NCI-H82 (cell line): Measurements from ENCODE around the gene GSTA4.

Experiments
- DNase-seq: peaks from one replicate; lab custom pipeline; 2025; lab: John Stamatoyannopoulos, UW

GSTA4 gene

GRCh38 chr6:52995089-52995912 lies at the start of gene GSTA4:
GSTA4 (minus strand) TSS chr6:52995284; CDS start chr6:52994243, 1,041 bp downstream.
- DNase-seq, result peak; percentile 99

- no peak for DNase-seq
Observed at GRCh38 chr6:53044572-53044971, 49.5 kb upstream of the GSTA4 start.

DNA sequence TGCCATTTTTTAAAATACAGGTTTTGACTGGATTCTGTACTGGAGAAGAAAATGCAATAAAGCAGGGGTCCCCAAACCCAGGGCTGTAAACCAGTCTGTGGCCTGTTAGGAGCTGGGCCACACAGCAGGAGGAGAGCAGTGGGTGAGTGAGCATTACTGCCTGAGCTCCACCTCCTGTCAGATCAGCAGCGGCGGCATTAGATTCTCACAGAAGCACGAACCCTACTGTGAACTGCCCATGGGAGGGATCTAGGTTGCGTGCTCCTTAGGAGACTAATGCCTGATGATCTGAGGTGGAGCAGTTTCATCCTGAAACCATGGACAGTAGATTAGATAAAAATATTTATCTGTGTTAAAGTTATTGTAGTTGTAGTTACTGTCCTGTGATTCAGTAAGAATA lies 49.0 kb upstream of the GSTA4 start:
- DNase-seq, result peak; percentile 74

DNA sequence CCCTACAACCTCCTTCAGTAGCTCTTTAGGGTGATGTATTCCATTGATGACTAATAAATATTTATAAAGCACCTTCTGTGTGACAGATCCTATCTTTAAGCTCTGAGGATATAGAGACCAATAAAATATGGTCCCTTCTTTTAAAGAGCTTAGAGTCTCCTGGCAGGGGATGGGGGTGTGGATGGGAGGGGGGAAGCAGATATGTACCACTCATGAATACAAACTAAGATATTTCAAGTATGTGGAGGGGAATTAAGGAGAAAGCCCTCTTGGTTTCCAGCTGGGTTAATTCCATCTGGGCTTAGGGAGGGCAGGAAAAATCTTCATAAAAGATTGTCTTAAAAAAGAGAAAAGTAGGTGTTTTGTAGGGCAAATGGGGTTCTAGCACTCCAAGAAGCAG lies 48.5 kb upstream of the GSTA4 start:
- peak; percentile 48 for DNase-seq

DNA sequence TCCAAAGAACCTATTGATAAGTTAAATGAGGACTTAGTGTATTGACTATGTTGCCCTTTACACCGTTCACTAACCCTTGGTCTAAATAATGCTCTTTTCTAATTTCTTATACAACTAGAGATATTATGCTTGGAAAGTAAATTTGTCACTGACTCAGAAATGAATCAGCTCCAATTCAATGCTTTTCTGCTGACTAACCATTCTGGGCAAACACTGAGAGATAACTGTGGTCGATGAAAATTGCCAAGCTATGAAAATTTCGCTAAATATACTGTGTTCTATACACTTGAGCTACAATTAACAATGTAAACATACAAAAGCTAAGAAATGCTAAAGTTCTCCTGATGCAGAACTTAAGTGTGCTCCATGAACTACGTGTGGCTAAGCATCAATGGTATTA lies 47.0 kb upstream of the GSTA4 start:
- no peak for DNase-seq

- DNase-seq, result no peak
Observed at GRCh38 chr6:53041356-53041755, 46.3 kb upstream of the GSTA4 start.

DNA sequence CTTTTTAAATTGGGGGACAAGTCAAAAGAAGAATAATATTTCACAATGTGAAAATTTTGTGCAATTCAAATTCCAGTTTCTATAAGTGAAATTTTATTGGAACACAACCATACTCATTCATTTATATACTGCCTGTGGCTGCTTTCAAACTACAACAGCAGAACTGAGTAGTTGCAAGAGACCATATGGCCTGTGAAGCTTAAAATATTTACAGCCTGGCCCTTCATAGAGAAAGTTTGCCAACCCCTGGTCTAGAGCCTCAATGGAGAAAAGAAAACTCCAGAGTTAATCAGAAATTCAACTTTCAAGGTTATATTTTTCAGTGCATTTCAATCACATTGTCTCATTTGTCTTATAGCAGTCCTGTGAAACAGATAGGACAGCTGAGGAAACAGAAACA lies 43.5 kb upstream of the GSTA4 start:
- peak; percentile 23 for DNase-seq

GRCh38 chr6:53038141-53038540 lies 43.1 kb upstream of the GSTA4 start:
- no peak for DNase-seq

GRCh38 chr6:53035549-53036213 lies 40.6 kb upstream of the GSTA4 start:
- no peak for DNase-seq

DNA sequence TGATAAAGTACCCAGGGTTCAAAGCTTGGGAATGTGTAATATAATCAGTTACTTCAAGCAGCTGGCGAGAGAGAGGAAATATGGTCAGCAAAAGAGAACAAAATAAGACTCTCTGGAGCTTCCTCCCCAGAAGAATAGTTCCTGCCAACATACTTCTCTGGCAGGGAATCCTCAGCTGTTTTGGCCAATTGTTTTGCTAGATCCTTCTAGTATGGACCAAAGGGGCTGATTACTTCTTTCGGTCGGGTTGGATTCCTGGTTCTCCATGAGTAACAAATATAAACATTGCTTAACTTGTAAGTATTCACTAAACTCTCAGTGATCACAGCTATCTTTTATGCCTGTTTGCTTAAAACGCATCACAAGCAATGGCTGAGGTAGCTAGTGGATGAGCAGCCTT lies 38.7 kb upstream of the GSTA4 start:
- no peak for DNase-seq

GRCh38 chr6:53032849-53033248 lies 37.8 kb upstream of the GSTA4 start:
- DNase-seq, result no peak

DNA sequence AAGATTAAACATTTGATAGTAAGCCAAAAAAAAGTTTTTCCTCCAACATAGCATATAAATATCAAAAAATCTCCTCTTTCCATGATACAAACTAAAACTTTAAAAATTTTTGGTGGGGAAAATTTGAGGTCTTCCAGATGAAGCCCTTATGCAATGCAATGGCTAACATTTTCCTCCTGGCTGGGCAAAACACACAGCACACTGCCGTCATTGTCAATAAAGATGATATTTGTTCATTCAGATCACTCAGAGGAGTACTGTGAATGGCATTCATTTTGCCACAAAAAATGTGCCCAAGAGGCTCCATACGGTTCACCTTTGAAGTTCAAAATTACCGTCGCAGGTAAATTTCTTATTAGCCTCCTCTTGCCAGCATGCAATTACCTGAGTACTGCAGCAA lies 36.2 kb upstream of the GSTA4 start:
- DNase-seq, result no peak

DNA sequence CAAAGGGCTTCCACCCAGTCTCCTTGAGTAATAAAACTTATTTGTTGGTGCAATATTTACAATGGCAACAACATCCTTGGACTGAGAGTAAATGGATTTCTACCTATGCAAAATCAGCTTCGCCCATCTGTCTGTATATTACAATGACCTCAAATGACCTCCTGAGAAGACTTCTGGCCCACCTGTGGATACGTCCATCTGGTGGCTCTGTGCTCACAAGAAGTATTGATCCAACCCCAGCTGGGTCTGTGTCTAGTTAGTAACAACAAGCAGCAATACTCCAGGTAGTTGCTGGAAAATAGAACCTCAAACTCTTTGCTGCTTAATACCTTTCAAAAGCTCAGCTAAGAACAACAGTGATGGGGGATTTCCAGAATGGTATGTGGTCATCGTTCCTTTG lies 34.7 kb upstream of the GSTA4 start:
- DNase-seq, result peak; percentile 92

DNA sequence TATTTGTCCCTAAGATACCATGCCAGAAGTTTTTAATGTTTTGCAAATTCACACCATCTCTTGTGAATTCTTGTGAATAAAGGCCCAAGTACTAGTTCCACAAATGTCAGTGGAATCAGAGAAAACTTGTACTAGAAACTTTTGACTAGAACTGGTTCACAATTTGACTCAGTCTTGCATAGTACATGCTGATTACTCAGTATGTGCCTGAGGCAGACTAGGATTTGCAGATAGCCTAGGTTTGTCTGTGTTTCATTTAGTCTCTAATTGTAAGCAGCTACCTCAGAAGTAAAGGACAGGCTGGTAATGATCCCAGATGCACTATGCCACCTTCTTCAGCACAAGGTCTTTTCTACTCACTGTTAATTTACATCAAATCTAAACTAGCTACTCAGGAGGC lies 34.2 kb upstream of the GSTA4 start:
- DNase-seq, result no peak

GRCh38 chr6:53028467-53028866 lies 33.4 kb upstream of the GSTA4 start:
- no peak for DNase-seq

DNA sequence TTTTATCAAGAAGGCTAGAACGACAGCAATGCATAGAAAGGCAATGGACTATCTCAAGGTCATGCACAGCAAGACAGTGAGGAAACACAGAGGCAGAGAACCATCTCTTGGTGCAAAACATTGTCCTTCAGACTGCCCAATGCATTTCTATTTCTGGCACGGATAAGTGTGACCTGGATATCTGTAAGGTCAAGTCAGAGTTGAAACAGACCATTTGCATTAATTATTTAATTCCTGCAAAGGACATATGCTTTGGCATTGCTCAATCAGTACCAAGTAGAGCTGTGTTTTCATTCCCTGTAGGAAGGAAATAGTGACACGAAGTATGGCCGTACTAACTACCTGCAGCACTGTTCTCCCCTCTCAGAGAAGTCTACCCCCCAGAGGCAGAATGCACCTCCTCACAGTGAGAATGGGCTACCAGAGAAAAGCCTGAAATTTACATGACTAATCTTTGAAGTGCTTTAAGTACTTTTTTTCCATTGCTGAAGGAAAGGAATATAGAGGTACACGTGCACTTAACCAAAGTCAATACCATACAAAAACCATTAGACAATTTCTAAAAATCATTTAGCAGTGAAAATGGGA lies 32.1 kb upstream of the GSTA4 start:
- no peak for DNase-seq

GRCh38 chr6:53026526-53026925 lies 31.4 kb upstream of the GSTA4 start:
- no peak for DNase-seq

- no peak for DNase-seq
Observed at GRCh38 chr6:53023323-53023722, 28.2 kb upstream of the GSTA4 start.

DNA sequence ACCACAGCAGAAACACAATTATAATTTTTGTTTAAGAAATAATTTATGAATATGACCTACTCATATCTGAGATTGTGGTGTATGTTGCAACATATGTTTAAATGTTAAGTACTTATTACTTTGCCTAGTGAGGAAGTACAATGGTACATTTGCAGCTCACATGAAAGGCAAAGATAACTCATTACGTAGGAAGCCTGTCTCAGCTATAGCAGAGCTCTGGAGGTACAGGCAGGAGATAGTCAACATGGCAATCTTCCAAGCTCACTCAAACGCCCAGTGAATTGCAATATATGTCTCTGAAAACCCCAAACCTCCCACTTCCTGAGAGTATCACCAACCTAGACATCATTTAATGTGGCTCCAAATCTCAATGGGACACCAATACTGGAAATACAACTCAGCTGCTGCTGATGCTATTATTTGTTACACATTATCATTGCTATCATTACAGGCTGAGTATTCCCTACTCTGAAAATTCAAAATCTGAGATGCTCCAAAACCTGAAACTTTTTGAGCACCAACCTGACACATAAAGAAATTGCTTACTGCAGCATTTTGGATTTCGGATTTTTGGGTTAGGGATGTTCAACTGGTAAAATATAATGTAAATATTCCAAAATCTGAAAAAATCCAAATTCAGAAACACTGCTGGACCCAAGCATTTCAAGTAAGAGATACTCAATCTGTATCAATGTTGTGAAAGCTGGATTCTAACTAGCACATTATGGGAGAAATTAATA lies 25.1 kb upstream of the GSTA4 start:
- no peak for DNase-seq

GRCh38 chr6:53018446-53018845 lies 23.4 kb upstream of the GSTA4 start:
- DNase-seq, result no peak

- DNase-seq, result no peak
Observed at GRCh38 chr6:53015486-53015885, 20.4 kb upstream of the GSTA4 start.

DNA sequence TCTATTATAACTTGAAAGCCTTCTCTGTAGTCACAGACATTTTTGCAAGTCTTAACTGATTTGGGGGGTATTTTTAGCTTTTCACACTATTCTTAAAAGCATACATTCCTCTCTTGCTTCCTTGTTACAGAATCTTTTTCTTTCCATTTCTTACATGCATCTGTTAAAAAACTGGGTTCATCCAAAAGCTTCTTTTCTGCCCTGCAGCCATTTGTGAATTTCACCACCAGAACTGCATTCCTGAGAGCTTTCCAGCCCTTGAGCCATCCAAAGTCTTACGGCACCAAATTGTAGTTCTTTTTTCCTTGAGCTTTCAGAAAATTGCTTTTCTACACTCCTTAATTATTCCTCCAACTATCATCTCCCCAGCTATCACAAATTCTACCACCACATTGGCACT lies 19.7 kb upstream of the GSTA4 start:
- no peak for DNase-seq

DNA sequence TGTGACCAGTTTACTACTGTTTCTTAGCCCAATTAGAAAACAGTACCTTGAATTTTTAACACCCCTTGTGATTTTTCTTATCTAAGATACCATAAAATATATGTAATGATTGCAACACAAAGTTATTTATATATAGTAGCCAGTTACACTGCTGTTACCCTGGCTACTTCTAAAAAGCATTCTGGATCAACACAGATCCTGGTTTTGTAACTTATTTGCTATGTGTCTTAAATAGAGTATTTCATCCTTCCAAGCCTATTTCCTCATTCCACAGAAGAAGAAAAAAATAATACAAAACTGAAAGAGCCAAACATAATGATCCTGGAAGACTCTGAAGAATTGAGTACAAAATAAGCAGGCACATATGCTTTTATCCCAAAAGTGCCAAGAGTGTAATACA lies 19.0 kb upstream of the GSTA4 start:
- no peak for DNase-seq
